ENCODE measurements around the gene AKR7A2.
"Not testable (repeated sequence)": the region's sequence is repeated elsewhere in the genome, so short reads cannot be mapped to it uniquely, and the experiment has no call there.

Gene AKR7A2

DNA sequence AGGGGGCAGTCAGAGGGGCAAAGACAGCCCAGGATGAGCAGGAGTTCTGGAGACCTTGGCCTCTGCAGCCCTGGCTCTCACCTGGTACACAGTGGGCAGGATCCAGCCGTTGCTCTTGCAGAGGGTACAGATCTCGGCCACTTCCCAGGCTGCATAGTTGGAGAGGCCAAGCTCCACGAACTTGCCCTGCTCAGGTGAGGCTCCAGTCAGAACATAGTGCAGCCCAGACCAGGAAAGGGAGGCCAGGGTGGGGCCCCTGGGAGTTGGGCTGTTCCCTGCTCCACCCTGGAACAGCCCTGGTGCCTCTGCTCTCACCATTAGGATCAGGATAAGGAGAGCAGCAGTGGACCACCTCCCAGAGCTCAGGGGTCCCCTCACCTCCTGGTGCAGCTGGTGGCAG is 26.1 kb downstream of the AKR7A2 start:
- not testable (repeated sequence) for H3K36me3 ChIP-seq (ENCODE audit: control insufficient read depth, insufficient read depth, low read length); H3K4me1 ChIP-seq (ENCODE audit: control insufficient read depth, insufficient read depth, low read length, poor library complexity, severe bottlenecking); DNase-seq; H3K4me3 ChIP-seq (ENCODE audit: insufficient read depth, low read depth, low read length, poor library complexity, severe bottlenecking); H3K9me3 ChIP-seq (ENCODE audit: control insufficient read depth, low read length); H3K27ac ChIP-seq (ENCODE audit: insufficient read depth, low read length, poor library complexity, severe bottlenecking); H3K27me3 ChIP-seq (replicated peaks; ENCODE audit: control insufficient read depth, insufficient read depth, low read length, poor library complexity, severe bottlenecking)

DNA sequence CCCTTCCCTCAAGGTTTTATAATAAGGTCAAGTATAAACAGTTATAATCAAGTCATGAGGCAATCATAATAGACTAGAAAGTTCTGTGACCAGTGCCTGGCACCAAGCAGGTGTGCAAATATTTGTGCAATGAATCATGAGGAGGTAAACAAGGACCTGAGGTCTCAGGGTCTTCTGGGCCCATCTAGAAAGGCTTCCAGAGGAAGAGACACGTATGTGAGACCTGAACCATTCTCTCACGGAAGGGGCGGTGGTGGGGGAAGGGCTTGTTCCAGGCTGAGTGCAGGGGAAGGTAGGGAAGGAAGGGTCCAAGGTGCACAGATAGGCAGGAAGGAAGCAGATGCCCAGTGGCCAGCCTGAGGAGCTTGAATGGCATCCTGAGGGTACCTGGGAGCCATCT is 26.6 kb downstream of the AKR7A2 start:
- not testable (repeated sequence) for H3K27me3 ChIP-seq (replicated peaks; ENCODE audit: control insufficient read depth, insufficient read depth, low read length, poor library complexity, severe bottlenecking); H3K4me1 ChIP-seq (ENCODE audit: control insufficient read depth, insufficient read depth, low read length, poor library complexity, severe bottlenecking); H3K27ac ChIP-seq (ENCODE audit: insufficient read depth, low read length, poor library complexity, severe bottlenecking); H3K9me3 ChIP-seq (ENCODE audit: control insufficient read depth, low read length); H3K4me3 ChIP-seq (ENCODE audit: insufficient read depth, low read depth, low read length, poor library complexity, severe bottlenecking); H3K36me3 ChIP-seq (ENCODE audit: control insufficient read depth, insufficient read depth, low read length); DNase-seq

DNA sequence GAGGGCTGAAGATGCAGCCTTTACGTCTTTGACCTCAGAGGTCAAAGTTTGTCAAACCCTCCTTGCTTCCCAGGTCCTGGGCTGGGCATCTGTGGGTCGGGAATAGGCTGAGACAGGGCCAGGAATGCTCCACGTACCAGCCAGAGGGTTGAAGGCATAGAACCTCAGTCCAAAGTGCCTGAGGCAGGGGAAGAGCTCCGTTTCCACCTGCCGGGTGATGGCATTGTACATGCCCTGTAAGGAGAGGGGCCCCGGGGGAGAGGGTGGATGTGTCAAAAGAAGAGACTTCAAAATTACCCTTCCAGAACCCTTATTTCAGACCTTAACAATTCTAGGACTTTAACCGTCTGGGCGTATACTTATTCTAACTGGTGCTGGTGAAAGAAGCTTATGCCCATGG is 27.1 kb downstream of the AKR7A2 start:
- no peaks in the 10 kb centered on the region for H3K36me3 ChIP-seq (ENCODE audit: control insufficient read depth, insufficient read depth, low read length)

DNA sequence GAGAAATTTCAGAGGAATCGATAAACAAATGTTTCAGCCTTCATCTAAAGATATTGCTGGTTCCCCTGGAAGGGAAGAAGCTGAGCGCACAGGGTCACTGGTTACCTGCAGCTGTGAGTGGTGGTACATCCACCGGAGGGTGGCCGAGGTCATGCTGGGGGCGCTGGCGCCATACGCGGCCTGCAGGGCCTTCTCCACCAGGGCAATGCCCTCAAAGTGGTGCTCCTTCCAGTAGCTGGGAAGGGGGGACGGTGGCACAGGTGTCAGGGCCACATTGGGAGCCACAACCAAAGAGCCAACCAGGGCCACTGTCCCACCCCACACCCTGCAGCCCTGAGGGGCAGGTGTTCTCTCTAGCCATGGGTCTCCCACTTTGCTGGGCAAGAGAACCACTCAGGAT is 28.1 kb downstream of the AKR7A2 start:
- no peaks in the 10 kb centered on the region for H3K27me3 ChIP-seq (replicated peaks; ENCODE audit: control insufficient read depth, insufficient read depth, low read length, poor library complexity, severe bottlenecking)
- DNase-seq, result no peak
- no peak overlapping the region for H3K27ac ChIP-seq (ENCODE audit: insufficient read depth, low read length, poor library complexity, severe bottlenecking)
- peaks cover under 1% of the 10 kb centered on the region for H3K4me1 ChIP-seq (ENCODE audit: control insufficient read depth, insufficient read depth, low read length, poor library complexity, severe bottlenecking)
- H3K9me3 ChIP-seq (ENCODE audit: control insufficient read depth, low read length), result no peaks in the 10 kb centered on the region
- no peak overlapping the region for H3K4me3 ChIP-seq (ENCODE audit: insufficient read depth, low read depth, low read length, poor library complexity, severe bottlenecking)
- H3K36me3 ChIP-seq (ENCODE audit: control insufficient read depth, insufficient read depth, low read length), result no peaks in the 10 kb centered on the region

More for the DNA sequence above, 27.1 kb downstream of the AKR7A2 start:
- H3K27me3 ChIP-seq (replicated peaks; ENCODE audit: control insufficient read depth, insufficient read depth, low read length, poor library complexity, severe bottlenecking), result no peaks in the 10 kb centered on the region
- peaks cover 4% of the 10 kb centered on the region for H3K4me1 ChIP-seq (ENCODE audit: control insufficient read depth, insufficient read depth, low read length, poor library complexity, severe bottlenecking)
- no peak overlapping the region for H3K27ac ChIP-seq (ENCODE audit: insufficient read depth, low read length, poor library complexity, severe bottlenecking)
- DNase-seq, result no peak
- H3K9me3 ChIP-seq (ENCODE audit: control insufficient read depth, low read length), result no peaks in the 10 kb centered on the region
- H3K4me3 ChIP-seq (ENCODE audit: insufficient read depth, low read depth, low read length, poor library complexity, severe bottlenecking), result no peak overlapping the region

DNA sequence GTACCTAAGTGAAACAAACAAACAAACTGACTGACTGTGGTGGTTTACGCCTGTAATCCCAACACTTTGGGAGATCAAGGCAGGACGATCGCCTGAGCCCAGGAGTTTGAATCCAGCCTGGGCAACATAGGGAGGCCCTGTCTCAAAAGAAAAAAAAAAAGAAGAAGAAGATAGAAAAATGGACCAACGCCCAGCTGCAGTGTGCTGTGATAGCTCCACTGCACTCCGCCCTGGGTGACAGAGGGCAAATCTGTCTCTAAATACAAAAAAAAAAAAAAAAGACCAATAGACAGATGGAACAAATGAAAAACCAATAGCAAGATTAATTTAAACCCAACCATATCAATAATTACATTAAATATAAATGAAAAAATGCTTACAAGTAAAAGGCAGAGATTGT is 37.3 kb downstream of the AKR7A2 start:
- no peak overlapping the region for H3K27ac ChIP-seq (ENCODE audit: insufficient read depth, low read length, poor library complexity, severe bottlenecking)
- no peaks in the 10 kb centered on the region for H3K27me3 ChIP-seq (replicated peaks; ENCODE audit: control insufficient read depth, insufficient read depth, low read length, poor library complexity, severe bottlenecking)
- no peaks in the 10 kb centered on the region for H3K9me3 ChIP-seq (ENCODE audit: control insufficient read depth, low read length)
- DNase-seq, result no peak
- no peaks in the 10 kb centered on the region for H3K4me1 ChIP-seq (ENCODE audit: control insufficient read depth, insufficient read depth, low read length, poor library complexity, severe bottlenecking)
- H3K36me3 ChIP-seq (ENCODE audit: control insufficient read depth, insufficient read depth, low read length), result no peaks in the 10 kb centered on the region
- no peak overlapping the region for H3K4me3 ChIP-seq (ENCODE audit: insufficient read depth, low read depth, low read length, poor library complexity, severe bottlenecking)

DNA sequence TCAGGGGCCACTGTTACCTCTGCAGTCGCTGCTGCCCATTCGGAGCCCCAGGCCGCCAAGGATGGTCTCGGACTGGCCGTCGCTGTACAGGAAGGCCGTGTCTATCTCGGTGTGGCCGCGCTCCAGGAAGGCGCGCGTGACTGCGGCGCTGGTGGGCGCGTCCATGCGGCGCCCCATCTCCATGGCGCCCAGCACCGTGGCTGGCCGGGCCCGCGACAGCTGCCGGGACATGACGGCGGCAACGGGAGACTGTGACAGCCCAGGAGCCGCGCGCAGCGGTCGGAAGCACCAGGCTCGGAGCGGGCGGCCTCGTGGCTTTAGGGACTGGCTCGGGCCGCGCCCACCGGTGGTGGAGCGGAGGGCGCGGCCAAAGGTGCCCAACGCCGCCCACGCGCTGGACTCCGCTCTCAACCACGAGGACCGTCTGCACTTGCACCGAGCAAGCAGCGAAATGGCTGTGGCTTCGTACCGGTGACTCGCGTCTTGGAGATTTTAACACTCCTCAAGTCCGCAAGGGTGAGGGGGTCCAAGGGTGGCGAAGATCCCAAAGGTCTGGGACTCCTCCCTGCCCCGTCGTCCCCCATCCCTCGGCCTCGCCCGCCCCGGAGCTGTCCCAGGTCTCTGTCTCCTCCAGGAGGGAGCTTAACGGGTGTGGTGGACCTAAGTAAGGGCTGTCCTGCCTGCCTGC is 38.0 kb downstream of the AKR7A2 start:
- DNase-seq; H3K4me3 ChIP-seq (ENCODE audit: insufficient read depth, low read depth, low read length, poor library complexity, severe bottlenecking): not testable (repeated sequence)

DNA sequence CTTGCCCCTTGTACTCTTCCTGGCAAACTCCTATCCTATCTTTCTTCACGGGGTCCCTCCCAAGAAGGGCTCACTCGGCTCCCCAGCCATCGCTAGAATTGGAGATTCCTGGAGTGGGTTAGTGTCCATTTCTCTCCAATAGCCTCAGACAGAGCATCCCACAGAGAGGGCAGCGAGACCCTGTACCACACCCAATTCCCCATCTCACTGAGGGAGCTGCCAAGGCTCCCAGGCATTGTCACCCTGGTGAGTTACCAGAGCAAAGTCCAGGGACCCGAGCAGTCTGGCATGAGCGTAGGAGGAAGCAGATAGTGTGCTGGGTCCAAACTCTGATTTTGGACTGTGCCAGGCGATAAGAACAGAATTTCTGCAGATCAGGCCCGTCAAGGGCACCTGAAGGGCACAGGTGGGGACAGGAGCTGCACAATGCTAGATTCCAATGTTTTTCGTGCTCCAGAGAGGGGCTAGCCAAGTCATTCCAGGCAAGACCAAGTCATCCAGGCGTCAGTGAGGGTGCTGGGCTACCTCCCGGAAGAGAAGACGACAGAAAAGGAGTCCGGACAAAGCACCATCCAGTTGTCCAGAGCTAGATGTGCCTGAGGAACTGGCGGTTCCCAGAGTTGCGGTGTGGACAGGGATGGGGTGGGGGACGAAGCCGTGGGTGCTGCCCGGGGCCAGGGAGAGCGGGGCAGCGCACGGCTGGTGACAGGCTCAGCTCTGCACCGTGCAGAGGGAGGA is 38.7 kb downstream of the AKR7A2 start:
- Histone ChIP-seq H3K9me3 (ENCODE audit: control insufficient read depth, low read length) (no peaks in the 10 kb centered on the region), H3K36me3 (ENCODE audit: control insufficient read depth, insufficient read depth, low read length) (no peaks in the 10 kb centered on the region), H3K4me1 (ENCODE audit: control insufficient read depth, insufficient read depth, low read length, poor library complexity, severe bottlenecking) (no peaks in the 10 kb centered on the region), H3K27ac (ENCODE audit: insufficient read depth, low read length, poor library complexity, severe bottlenecking) (no peak overlapping the region), H3K4me3 (ENCODE audit: insufficient read depth, low read depth, low read length, poor library complexity, severe bottlenecking) (no peak overlapping the region), H3K27me3 (replicated peaks; ENCODE audit: control insufficient read depth, insufficient read depth, low read length, poor library complexity, severe bottlenecking) (no peaks in the 10 kb centered on the region)
- DNase-seq, result no peak

More for the DNA sequence above, 38.0 kb downstream of the AKR7A2 start:
- not testable (repeated sequence) for H3K27ac ChIP-seq (ENCODE audit: insufficient read depth, low read length, poor library complexity, severe bottlenecking); H3K9me3 ChIP-seq (ENCODE audit: control insufficient read depth, low read length); H3K36me3 ChIP-seq (ENCODE audit: control insufficient read depth, insufficient read depth, low read length); H3K27me3 ChIP-seq (replicated peaks; ENCODE audit: control insufficient read depth, insufficient read depth, low read length, poor library complexity, severe bottlenecking); H3K4me1 ChIP-seq (ENCODE audit: control insufficient read depth, insufficient read depth, low read length, poor library complexity, severe bottlenecking)

DNA sequence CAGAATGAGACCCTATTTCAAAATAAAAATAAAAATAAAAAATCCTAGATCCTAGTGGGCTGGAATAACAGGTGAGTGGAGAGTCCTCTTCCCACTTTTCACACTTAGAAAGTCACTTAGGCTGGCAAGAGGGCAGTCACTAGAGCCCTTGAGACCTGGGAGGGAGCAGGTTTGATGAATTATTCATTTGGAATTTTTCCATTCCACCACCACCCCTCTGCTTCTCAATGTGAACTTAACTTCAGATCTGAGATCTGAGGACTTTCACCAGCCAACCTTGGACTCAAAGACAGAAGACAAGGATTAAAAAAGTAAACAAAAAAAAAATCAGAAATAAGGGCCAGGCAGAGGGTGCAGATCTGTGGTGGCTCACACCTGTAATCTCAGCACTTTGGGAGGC is 39.9 kb downstream of the AKR7A2 start:
- no peaks in the 10 kb centered on the region for H3K36me3 ChIP-seq (ENCODE audit: control insufficient read depth, insufficient read depth, low read length)
- H3K27me3 ChIP-seq (replicated peaks; ENCODE audit: control insufficient read depth, insufficient read depth, low read length, poor library complexity, severe bottlenecking), result no peaks in the 10 kb centered on the region
- no peak overlapping the region for H3K4me3 ChIP-seq (ENCODE audit: insufficient read depth, low read depth, low read length, poor library complexity, severe bottlenecking)
- no peak for DNase-seq
- no peak overlapping the region for H3K27ac ChIP-seq (ENCODE audit: insufficient read depth, low read length, poor library complexity, severe bottlenecking)
- no peaks in the 10 kb centered on the region for H3K4me1 ChIP-seq (ENCODE audit: control insufficient read depth, insufficient read depth, low read length, poor library complexity, severe bottlenecking)
- H3K9me3 ChIP-seq (ENCODE audit: control insufficient read depth, low read length), result no peaks in the 10 kb centered on the region

DNA sequence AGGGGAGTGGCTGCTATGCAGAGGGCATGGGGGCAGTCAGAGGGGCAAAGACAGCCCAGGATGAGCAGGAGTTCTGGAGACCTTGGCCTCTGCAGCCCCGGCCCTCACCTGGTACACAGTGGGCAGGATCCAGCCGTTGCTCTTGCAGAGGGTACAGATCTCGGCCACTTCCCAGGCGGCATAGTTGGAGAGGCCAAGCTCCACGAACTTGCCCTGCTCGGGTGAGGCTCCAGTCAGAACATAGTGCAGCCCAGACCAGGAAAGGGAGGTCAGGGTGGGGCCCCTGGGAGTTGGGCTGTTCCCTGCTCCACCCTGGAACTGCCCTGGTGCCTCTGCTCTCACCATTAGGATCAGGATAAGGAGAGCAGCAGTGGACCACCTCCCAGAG is 41.6 kb downstream of the AKR7A2 start:
- H3K36me3 ChIP-seq (ENCODE audit: control insufficient read depth, insufficient read depth, low read length); DNase-seq; H3K9me3 ChIP-seq (ENCODE audit: control insufficient read depth, low read length); H3K27me3 ChIP-seq (replicated peaks; ENCODE audit: control insufficient read depth, insufficient read depth, low read length, poor library complexity, severe bottlenecking); H3K27ac ChIP-seq (ENCODE audit: insufficient read depth, low read length, poor library complexity, severe bottlenecking); H3K4me3 ChIP-seq (ENCODE audit: insufficient read depth, low read depth, low read length, poor library complexity, severe bottlenecking); H3K4me1 ChIP-seq (ENCODE audit: control insufficient read depth, insufficient read depth, low read length, poor library complexity, severe bottlenecking): not testable (repeated sequence)

DNA sequence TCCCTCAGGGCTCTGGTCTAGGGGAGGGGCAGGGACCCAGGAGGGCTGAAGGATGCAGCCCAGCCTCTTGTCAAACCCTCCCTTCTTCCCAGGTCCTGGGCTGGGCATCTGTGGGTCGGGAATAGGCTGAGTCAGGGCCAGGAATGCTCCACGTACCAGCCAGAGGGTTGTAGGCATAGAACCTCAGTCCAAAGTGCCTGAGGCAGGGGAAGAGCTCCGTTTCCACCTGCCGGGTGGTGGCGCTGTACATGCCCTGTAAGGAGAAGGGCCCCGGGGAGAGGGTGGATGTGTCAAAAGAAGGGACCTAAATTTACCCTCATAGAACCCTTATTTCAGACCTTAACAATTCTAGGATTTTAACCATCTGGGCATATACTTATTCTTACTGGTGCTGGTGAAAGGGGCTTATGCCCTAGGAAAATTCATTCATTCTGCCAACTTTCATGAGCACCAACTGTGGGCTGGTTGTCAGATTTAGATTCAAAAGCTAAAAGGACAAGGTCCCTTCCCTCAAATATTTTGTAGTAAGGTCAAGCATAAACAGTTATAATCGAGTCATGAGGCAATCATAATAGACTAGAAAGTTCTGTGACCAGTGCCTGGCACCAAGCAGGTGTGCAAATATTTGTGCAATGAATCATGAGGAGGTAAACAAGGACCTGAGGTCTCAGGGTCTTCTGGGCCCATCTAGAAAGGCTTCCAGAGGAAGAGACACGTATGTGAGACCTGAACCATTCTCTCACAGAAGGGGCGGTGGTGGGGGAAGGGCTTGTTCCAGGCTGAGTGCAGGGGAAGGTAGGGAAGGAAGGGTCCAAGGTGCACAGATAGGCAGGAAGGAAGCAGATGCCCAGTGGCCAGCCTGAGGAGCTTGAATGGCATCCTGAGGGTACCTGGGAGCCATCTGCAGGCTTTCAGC is 42.3 kb downstream of the AKR7A2 start:
- not testable (repeated sequence) for DNase-seq; H3K4me3 ChIP-seq (ENCODE audit: insufficient read depth, low read depth, low read length, poor library complexity, severe bottlenecking)

More for the DNA sequence above, 42.3 kb downstream of the AKR7A2 start:
- H3K9me3 ChIP-seq (ENCODE audit: control insufficient read depth, low read length); H3K27me3 ChIP-seq (replicated peaks; ENCODE audit: control insufficient read depth, insufficient read depth, low read length, poor library complexity, severe bottlenecking); H3K27ac ChIP-seq (ENCODE audit: insufficient read depth, low read length, poor library complexity, severe bottlenecking); H3K36me3 ChIP-seq (ENCODE audit: control insufficient read depth, insufficient read depth, low read length); H3K4me1 ChIP-seq (ENCODE audit: control insufficient read depth, insufficient read depth, low read length, poor library complexity, severe bottlenecking): not testable (repeated sequence)
